Parathyroid adenoma (tissue), 2 donors: ENCODE data around the gene LHFPL6.

Experiments
- H2AFZ ChIP-seq: fragments of 300-600 bp; sonication (generic); one replicate; pipeline ENCODE4 v1.7.0; 2017; ENCODE audit warnings: antibody characterized with exemption, mild to moderate bottlenecking
- H3K27ac ChIP-seq: fragments of 300-600 bp; sonication (generic); one replicate; pipeline ENCODE4 v1.7.0; 2017
- H3K27me3 ChIP-seq: fragments of 300-600 bp; sonication (generic); one replicate; pipeline ENCODE4 v1.7.0; 2017; ENCODE audit warnings: low read length; ENCODE audit not compliant: control insufficient read depth, insufficient read depth
- H3K36me3 ChIP-seq: fragments of 300-600 bp; sonication (generic); one replicate; pipeline ENCODE4 v1.7.0; 2017; ENCODE audit warnings: low read length; ENCODE audit not compliant: control insufficient read depth, insufficient read depth
- H3K4me1 ChIP-seq: fragments of 300-600 bp; sonication (generic); one replicate; pipeline ENCODE4 v1.7.0; 2017; ENCODE audit warnings: control low read depth
- H3K4me2 ChIP-seq: fragments of 300-600 bp; sonication (generic); one replicate; pipeline ENCODE4 v1.7.0; 2017; ENCODE audit warnings: low read length
- H3K4me3 ChIP-seq: fragments of 300-600 bp; sonication (generic); one replicate; pipeline ENCODE4 v1.7.0; 2017; ENCODE audit warnings: low read depth, low read length
- H3K79me2 ChIP-seq: fragments of 300-600 bp; sonication (generic); one replicate; pipeline ENCODE4 v1.7.0; 2017; ENCODE audit warnings: control low read depth
- H3K9ac ChIP-seq: fragments of 300-600 bp; sonication (generic); one replicate; pipeline ENCODE4 v1.7.0; 2017; ENCODE audit warnings: mild to moderate bottlenecking
- H3K9me3 ChIP-seq: fragments of 300-600 bp; sonication (generic); one replicate; pipeline ENCODE4 v1.7.0; 2017; ENCODE audit warnings: low read length; ENCODE audit not compliant: control insufficient read depth
- CTCF ChIP-seq: fragments of 300-600 bp; sonication (generic); IDR thresholded peaks from one replicate; pipeline ENCODE4 v1.7.0; 2017; ENCODE audit warnings: antibody characterized with exemption, mild to moderate bottlenecking
- donor health status: primary hyperparathyroidism.

LHFPL6 gene

GRCh38 chr13:39612023-39612637 lies 9.1 kb upstream of the LHFPL6 start:
- Histone ChIP-seq H2AFZ (no peak overlapping the region), H3K4me1 (no peaks in the 10 kb centered on the region), H3K4me2 (no peak overlapping the region), H3K4me3 (no peak overlapping the region), H3K27me3 (no peaks in the 10 kb centered on the region), H3K27ac (no peak overlapping the region), H3K79me2 (no peaks in the 10 kb centered on the region), H3K9ac (no peak overlapping the region), H3K36me3 (no peaks in the 10 kb centered on the region), H3K9me3 (no peaks in the 10 kb centered on the region)
- peak; percentile 80 for TF ChIP-seq CTCF

DNA sequence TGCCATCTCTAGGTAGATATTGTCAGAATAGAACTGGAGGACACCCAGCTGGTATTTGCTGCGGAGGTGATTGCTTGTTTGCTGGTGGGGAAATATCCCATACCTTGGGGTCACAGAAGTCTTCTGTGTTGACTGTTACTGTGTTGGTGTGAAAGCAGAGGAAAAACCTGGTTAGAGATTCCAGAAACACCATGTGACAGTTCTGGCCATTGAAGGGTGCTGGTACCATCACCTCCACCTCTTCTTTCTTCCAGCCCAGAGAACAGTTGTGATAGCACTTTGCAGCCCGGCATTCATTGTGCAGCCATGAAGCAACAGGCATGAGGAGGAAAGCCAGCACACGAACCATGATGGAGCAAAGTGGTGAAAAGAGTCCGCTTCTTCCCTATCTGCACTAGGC lies 4.9 kb upstream of the LHFPL6 start:
- H3K9me3 ChIP-seq: no peaks in the 10 kb centered on the region
- H3K9ac ChIP-seq: no peak overlapping the region
- no peak for TF ChIP-seq CTCF
- no peak overlapping the region for H2AFZ ChIP-seq
- no peaks in the 10 kb centered on the region for H3K79me2 ChIP-seq
- no peaks in the 10 kb centered on the region for H3K4me1 ChIP-seq
- H3K4me2 ChIP-seq: no peak overlapping the region
- H3K4me3 ChIP-seq: no peak overlapping the region
- no peaks in the 10 kb centered on the region for H3K36me3 ChIP-seq
- no peak overlapping the region for H3K27ac ChIP-seq
- H3K27me3 ChIP-seq: no peaks in the 10 kb centered on the region

DNA sequence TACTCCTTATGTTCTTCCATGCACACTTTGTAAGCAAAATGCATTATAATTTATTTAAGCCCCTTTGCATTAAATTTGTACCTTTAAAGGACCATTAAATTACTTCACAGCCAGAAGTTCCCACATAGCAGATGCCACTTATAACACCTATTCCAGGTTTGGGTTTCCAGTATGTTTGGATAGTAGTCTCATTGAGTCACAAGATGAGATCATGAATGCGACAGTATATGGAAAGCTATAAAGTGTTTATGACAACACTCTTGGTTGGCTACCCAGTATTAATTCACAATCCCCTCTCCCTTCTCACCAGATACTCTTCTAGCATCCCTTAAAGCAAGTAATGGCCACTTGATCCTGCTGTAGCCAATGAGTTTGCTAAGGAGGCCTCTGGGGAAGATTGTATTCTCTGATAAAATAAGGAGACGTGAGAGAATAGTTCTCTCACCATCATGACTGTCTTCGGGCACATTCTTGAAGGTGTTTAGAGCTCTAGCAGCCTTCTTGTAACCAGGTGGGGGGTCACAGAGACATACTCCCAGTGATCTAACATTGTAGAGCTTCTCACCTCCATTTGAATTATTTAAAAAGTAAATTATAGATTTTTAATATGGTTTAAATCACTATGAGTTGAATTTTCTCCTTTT lies 2.8 kb upstream of the LHFPL6 start:
- no peak for TF ChIP-seq CTCF
- no peaks in the 10 kb centered on the region for H3K9me3 ChIP-seq
- no peak overlapping the region for H3K27ac ChIP-seq
- H2AFZ ChIP-seq: no peak overlapping the region
- no peaks in the 10 kb centered on the region for H3K27me3 ChIP-seq
- no peak overlapping the region for H3K4me3 ChIP-seq
- no peaks in the 10 kb centered on the region for H3K4me1 ChIP-seq
- no peaks in the 10 kb centered on the region for H3K36me3 ChIP-seq
- H3K79me2 ChIP-seq: no peaks in the 10 kb centered on the region
- H3K4me2 ChIP-seq: no peak overlapping the region
- H3K9ac ChIP-seq: no peak overlapping the region

DNA sequence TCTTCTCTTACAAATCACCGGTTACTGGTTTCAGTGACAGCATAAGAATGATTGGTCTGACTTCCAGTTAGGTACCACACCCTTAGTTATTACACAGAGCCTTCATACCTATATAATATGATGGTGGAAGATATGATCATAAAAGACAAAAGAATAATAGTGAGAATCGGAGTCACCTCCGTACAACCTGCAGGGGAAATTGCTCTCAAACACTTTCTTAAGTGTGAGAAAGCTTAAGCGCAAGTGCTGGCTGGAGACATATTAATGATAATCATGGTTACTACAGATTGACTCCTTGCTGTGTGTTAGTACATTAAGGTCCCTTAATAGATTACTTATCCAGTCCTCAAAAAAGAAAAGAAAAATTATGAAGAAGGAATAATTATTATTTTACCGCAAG lies 1.8 kb upstream of the LHFPL6 start:
- H3K4me1 ChIP-seq: no peaks in the 10 kb centered on the region
- H3K9me3 ChIP-seq: no peaks in the 10 kb centered on the region
- H3K9ac ChIP-seq: no peak overlapping the region
- H3K4me3 ChIP-seq: no peak overlapping the region
- no peaks in the 10 kb centered on the region for H3K27me3 ChIP-seq
- H2AFZ ChIP-seq: no peak overlapping the region
- H3K36me3 ChIP-seq: no peaks in the 10 kb centered on the region
- no peak for TF ChIP-seq CTCF
- H3K79me2 ChIP-seq: no peaks in the 10 kb centered on the region
- H3K27ac ChIP-seq: no peak overlapping the region
- no peak overlapping the region for H3K4me2 ChIP-seq

- Histone ChIP-seq H3K4me1 (no peaks in the 10 kb centered on the region), H3K27me3 (no peaks in the 10 kb centered on the region), H3K4me2 (peak overlapping the region; percentile 77), H2AFZ (peak overlapping the region; percentile 81), H3K27ac (no peak overlapping the region), H3K9me3 (no peaks in the 10 kb centered on the region), H3K79me2 (no peaks in the 10 kb centered on the region), H3K9ac (no peak overlapping the region), H3K4me3 (peak overlapping the region; percentile 79), H3K36me3 (no peaks in the 10 kb centered on the region)
- TF ChIP-seq CTCF: no peak
These were observed 493 bp upstream of the LHFPL6 start for GRCh38 chr13:39603424-39603947.
